ACHN (cell line): ENCODE data around the gene FHL3.

ENCODE experiments used
- DNase-seq: peaks from one replicate; pipeline ENCODE4 v3.0.0-alpha.2; 2015
- in situ Hi-C: cut with HindIII; loops from 2 replicates; pipeline ENCODE4 v1.10.0; 2017; ENCODE audit warnings: low sequenced_read_pairs, low pct_ligation_motif_present, low pct_unique_long_range_greater_than_20kb

Gene FHL3

DNA sequence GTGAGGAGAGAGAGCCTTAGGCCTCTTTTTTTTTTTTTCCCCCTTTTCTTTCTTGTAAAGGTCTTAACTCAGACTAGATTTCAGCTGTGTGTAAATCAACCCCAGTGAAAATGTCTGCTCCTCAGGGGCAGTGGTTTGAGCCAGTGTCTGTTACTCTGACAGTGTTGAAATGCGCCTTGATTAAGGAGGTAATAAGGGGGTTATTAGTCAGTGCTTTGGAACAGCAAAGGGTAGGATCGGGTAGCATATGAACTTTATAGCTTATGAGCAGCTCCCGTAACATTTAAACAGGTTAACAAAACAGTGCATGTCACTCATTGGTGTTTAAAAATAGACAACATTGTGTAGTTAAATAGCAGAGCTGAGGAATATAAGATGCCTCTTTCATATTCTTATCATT lies 17.5 kb upstream of the FHL3 start:
- in situ Hi-C loops = no loop called here
- DNase-seq = no peak

DNA sequence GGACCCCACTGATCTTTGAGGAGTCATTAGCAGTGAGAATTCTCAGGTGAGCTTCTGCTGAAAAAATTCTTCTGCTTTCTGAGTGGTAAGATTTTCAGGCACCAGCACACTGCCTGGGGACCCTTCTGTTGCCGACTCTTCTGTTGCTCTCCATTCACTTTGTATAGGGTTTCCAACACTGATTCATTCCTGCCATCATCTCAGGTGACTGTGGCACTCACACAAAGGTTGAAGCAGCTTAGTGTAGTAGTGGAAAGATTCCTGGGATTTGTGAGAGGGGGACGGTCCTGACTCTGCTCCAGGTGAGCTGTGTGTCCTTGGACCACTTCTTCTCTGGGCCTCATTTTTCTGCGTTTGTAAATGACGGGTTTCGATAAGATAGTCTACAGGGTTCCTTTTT lies 16.7 kb upstream of the FHL3 start:
- DNase-seq = no peak
- in situ Hi-C loops = no loop called here

DNA sequence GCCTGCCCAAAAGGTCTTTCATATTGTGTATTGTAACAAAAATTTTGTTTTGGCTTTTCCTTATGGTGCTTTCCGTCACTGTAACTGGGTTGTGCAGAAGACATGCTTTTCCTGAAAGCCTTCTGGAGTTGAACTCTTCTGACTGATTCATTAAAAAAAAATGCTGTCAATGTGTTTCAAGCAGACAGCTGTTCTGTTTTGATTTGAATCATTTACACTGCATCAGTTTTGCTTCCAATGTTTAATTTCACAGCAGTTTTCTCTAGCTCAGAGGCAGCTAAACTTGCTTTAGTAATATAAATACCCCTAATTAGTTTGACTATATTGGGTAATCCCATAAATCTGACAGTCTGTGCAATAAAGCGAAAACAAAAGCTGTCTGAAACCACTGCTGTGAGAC lies 15.1 kb upstream of the FHL3 start:
- DNase-seq = no peak
- in situ Hi-C loops = no loop called here

DNA sequence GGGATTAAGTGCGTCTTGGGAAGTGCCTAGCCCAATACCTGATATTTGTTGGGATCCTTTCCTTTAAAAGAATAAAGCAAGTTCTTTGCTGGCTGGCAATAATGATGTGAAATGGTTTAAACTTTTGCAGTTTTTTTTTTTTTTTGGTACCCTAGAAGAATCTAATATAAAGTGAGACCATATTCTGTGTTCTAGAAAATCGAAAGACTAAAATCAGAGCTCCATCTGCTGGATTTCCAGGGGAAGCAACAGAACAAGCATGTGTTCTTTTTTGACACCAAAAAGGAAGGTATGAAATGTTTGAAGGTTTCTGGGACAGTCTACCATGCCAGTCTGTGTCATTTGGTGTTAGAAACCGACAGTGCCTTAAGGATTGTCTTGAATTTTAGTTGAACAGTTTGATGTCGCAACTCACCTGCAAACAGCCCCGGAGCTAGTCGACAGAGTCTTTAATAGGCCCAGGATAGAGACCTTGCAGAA lies 13.6 kb upstream of the FHL3 start:
- peak; percentile 50 for DNase-seq
- in situ Hi-C loops = no loop called here

DNA sequence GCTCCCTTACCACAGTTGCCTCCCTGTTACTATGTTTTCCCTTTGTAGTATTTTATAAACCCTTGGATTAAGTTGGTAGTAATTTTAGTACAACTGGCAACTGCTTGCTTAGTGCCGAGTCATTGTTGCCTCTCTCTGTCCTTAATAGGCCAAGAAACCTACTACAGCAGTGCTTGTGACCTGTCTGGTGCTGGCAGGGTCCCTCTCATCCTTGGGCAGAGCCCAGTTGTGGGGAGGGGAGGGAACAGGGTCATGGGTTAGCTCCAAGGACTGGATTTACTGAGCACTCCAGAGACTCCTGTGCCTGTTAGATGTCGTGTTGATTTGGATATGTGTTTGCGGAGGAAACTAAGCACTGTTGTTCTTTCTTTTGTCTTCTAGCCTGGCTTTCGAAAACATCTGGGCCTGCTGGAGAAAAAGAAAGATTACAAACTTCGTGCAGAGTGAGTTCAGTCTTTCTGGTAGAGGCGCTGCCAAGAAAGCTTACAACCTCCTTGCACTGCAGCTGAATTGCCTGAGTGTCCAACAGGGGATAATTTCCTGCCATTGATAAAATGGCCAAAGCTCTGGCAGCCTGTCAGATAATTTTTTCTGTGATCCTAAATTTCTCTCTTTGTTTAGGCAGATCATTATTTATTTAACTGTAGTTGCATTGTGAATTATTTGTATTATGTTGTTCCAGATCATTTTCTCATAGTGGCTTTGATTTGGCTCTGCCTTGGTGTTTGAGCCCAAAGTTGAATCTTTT lies 10.8 kb upstream of the FHL3 start:
- in situ Hi-C loops = no loop called here
- no peak for DNase-seq

DNA sequence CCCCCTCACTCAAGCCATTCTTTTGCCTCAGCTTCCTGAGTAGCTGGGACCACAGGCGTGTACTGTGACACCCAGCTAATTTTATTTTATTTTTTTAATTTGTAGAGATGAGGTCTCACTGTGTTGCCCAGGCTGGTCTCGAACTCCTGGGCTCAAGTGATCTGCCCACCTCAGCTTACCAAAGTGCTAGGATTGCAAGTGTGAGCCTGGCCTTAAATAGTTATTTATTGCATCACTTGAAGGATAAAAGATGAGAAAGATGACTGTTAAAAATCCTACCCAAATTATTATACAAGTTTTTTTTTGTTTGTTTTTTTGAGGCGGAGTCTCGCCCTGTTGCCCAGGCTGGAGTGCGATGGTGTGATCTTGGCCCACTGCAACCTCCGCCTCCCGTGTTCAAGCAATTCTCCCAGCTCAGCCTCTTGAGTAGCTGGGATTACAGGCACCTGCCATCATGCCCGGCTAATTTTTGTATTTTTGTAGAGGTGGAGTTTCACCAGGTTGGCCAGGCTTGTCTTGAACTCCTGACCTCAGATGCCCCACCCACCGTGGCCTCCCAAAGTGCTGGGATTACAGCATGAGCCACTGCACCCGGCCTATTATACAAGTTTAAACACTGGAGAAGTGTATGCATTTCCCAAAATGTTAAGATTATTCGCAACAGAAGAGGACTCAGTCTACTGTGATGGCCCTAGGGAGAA lies 9.6 kb upstream of the FHL3 start:
- in situ Hi-C loops = no loop called here
- DNase-seq = no peak

DNA sequence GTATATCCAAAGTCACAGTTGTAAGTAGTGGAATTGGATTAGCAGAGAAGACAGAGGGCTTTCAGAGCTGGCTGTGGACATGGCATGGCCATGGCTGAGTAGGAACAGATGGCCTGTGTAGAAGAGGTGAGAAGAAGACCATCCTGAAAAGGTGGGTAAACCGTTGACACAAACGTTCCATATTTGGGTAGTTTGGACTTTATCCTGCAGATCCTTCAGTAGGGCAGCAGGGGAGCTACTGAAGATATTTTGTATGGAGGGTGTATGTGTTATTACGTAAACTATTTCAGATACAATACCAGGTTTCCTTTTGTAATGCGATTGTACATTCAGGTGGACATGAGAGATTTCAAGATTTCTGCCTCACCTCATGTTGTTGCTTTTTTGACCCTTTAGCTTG lies 8.9 kb upstream of the FHL3 start:
- in situ Hi-C loops = no loop called here
- DNase-seq = no peak

DNA sequence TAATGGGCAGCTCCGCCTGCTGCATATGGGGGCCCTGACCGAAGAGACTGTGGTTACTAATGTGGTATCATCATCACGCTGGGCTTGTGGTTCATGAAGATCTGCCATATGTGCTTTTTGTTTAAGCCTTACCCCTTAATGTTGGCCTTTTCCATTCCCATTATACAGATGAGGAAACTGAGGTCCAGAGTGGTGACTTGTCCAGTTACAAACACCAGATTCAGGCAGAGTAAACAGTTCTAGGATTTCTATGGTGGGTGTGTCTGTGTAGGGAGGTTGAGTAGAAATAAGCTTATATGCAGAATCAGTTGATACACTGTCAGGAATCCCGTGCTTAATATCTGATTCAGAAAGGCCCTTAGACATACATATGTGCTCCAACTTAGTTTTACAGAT lies 7.9 kb upstream of the FHL3 start:
- DNase-seq = no peak
- in situ Hi-C loops = no loop called here

DNA sequence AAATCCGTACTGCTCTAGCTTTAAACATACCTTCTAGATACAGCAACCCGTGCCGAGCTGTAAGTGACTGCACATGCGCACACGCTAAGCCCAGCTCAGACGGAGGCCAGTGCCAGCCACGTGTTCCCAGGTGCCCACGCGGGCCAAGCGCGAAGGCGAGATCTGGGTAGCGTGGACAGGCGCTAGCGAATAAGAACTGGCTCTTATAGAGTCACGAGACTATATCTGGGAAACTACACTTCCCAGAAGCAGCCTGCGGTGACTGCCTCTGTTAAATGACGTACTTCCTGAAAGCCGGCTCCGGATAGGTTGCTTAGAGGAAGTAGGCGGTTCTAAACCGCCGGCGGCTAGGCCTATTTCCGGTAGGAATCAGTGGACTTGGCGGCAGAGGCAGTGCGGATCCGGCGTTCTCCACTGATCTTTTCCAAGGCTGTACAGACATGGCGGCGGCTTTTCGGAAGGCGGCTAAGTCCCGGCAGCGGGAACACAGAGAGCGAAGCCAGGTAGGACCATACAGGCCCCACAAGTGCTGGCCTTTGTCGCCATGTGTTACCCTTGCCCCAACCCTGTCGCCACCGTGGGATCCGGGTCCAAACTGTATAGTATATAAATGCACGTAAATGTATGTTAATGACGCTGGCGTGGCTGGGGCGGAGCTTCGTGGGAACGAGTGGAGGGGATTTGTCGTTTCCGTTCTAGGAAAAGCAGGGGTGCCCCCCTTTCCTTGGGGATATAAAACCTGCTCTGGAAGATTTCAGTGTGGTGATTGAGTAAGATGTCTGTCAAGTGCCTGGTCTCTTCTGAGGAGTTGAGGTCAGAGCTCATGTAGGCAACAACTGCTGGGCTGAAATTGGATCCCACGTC lies 7.3 kb upstream of the FHL3 start, which contains the start of gene UTP11:
Gene UTP11 (plus strand): TSS at position 372 of the 864 bp plus-strand sequence. CDS start 69 bp downstream, at position 441.
- in situ Hi-C loops = no loop called here
- DNase-seq = peak; percentile 99

DNA sequence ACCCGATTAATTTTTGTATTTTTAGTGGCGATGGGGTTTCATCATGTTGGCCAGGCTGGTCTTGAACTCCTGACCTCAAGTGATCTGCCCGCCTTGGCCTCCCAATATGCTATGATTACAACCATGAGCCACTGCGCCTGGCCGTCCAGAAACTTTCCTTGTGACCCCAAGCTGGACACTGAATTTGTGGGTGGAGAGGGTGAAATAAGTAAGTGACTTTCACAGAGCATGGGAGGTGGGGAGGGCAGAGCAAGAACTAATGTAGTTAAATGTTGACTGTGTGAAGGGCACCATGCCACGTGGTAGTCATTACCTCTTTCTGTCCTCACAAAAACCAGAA lies 4.5 kb upstream of the FHL3 start:
- DNase-seq = no peak
- in situ Hi-C loops = no loop called here

DNA sequence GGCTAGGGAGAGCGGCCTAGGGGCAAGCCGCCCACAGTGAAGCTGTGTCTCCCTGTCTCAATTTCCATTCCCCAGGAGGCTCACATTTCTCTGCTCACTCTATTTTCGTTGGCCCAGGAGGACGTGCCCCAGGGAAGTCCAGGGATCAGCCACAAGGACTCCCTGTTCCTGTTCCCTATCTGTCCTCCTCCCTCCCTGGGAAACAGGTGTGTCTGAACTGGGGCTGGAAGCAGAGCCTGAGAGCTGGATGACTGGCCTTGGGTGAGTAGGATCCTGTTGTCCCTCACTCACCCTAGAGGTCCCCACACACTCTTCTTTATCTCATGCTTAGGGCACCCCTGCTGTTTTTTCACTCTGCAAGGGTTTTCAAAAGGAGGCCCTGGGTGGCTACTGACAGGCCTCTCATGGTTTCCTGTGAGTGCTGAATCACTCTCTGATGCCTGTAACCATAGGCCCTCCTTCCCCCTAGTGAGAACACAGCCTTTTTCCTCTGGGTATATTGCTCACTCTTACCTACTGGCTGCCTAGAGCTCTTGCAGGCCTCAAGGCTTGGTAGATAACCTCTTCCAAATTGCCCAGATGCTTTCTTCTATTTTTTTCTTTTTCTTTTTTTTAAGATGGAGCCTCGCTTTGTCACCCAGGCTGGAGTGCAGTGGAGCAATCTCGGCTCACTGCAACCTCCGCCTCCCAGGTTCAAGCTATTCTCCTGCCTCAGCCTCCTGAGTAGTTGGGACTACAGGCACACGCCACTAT lies 4.0 kb upstream of the FHL3 start:
- in situ Hi-C loops = no loop called here
- no peak for DNase-seq

DNA sequence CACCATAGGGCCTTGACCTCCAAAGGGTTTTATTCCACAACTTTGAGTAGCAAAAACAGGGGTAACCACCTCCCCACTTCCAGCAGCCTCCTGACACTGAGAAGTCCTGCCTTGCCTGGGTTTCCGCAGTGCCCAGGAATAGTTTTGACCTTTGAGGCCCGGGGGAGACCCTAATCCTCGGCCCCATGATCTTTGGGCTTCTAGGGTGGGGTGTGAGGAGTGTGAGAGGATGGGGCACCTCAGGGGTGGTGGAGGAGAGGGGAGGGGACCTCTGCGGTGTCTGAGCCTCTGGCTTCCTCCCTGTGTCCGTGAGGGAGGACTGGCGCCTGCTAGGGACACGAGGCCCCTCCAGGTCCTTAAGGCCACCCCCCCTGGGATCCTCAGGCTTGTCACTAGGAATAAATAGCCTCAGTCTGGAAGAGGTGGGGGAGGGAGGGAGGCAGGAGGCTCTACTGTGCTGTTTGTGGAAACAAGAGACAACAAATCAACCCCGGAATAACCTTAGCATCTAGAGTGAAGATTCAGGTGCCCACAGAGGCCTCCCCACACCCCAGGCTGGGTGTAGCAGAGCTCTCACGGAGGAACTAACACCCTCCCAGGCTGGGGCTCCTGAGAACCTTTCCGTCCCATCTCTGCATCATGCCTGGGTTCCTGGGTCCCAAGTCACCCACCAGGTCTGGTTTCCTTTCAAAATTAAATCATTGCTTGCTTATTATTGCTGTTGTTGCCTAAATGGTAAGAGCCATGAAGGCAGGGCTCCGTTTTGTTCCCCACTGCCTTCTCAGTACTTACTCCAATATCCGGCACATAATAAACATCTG lies 904 bp upstream of the FHL3 start:
- DNase-seq = no peak
- in situ Hi-C loops = no loop called here

DNA sequence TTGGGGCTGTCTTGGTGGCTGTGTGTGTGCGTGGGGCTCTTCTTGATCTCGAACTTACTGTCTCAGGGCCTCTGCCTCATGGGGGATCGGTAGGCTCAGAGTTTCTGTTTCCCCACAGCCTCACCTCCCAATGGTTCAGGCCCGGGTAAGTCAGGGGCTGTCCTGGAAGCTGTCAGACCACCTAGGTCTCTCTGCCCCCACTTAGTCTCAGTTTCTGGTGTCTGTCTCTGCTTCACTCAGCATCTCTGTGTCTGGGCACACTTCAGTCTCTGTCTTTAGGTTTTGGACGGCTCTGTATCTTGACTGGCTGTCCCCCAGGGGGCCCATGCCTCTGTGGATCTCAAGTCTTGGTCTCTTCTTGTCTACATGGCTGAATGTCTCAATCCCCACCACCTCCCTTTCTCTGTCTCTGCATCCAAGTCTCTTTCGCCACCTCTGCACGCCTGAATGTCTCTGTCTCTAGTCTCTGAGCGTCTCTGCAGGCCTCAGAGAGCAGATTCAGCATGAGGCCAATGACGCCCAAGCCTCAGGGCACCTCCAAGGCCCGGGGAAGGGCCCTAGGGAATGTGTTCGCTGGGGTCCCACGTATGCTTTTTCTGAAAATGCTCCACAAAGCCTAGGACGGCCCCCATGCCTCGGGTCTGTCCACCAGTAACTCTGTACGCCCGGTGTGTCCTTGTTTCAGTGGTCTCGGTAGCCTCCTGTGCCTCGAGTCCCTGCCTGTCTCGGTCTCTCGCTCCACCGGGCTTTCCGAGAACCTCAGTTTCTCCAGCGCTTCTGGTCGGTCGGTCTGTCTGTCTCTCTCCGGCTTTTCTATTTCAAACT lies 818 bp downstream of the FHL3 start:
- in situ Hi-C loops = no loop called here
- DNase-seq = no peak

DNA sequence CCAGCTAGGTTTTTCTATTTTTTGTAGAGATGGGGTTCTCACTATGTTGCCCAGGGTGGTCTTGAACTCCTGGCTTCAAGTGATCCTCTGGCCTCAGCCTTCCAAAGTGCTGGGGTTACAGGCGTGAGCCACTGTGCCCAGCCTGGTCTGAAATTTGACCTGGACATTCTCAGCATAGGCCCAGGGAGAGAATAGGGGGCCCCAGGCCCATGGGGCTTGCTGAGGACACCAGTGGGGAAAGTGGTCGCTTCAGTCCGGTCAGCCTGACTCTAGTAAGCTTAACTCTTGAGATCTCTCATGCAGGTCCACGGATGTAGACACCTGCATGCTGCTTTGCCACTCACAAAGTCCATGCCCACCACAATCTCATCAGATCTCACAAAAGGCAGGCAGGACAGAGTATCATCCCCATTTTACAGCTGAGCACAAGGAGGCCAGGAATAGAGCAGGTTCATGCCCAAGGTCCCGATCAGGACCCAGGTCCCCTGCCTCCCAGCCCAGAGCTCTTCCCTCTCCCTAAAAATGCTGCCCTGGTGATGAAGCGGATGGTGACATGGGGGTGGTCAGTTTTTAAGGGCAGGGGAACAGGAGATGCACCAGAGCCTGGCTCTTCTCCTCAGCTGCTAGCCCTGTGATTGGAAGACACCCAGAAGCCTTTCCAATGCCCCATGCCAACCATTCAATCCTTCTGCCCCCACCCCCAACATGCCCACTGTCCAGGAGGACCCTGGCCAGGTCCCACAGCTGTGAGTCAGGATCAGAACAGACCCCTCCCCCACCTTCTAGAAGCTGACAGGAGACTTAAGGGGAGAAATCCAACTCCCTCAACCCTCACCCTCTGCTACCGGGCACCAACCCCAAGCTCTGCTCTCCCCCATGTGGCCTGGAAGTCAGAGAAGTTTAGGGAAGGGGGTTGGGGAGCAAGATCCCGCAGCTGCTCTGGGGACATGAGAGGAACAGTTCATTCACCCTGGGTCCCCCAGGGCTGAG lies 1.8 kb downstream of the FHL3 start:
- in situ Hi-C loops = no loop called here

DNA sequence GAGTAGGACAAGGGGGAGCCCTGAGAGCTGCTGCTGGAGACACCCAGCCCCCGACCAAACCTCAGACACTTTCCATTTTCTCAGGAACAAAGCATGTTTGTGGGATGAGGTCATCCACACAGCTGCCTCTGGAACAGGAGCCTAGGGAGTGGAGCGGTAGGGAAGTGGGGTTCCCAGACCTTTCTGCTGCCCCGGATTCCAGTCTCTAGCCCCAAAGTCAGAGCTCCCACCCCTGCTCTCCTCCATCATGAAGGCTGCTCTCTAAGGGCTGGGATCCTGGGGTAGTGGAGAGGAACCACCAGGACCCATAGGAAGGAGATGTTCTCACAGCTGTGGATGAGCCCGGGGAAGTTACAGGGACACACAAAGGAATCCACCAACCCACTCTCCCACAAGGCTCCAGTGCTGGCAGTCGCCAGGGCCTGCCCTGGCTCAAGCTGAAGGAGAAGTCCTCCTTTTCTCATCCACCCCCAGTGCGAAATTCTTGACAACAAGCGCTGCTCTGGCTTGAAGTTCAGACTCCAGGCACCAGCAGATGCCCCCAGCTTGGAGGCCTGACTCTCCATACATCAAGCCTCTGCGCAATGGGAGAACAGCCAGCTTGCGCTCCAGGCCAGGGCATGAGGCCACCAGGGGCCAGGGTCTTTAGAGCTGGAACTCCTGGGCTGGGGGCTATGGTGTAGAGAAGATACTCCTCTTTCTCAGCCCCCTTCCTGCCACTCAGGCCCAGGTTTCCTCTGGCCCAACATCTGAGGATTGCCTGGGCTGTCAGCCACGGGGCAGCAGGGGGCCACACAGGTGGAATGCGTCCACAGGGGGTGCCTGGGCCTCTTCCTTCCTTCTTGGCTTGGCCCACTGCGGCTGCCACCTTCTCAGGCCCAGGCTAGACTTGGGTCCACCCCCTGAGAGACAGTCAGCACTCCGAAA lies 4.5 kb downstream of the FHL3 start:
- in situ Hi-C loops = no loop called here

More for the DNA sequence above, 1.8 kb downstream of the FHL3 start:
- DNase-seq = no peak

More for the DNA sequence above, 4.5 kb downstream of the FHL3 start:
- DNase-seq = peak; percentile 51
